PC-9 (cell line): ENCODE data around the gene TSPAN8.

ENCODE experiments used
- CTCF ChIP-seq: fragments of 200-600 bp; sonication (generic); conservative IDR thresholded peaks from 2 replicates; pipeline ENCODE4 v1.6.1; 2017; ENCODE audit warnings: mixed run types, antibody characterized with exemption, mild to moderate bottlenecking, moderate library complexity
- EZH2 ChIP-seq: fragments of 200-600 bp; sonication (generic); IDR thresholded peaks from 2 replicates; pipeline ENCODE4 v1.8.0; 2017; ENCODE audit warnings: antibody characterized with exemption, low read depth

GRCh38 chr12:71128191-71128788 is 29.5 kb downstream of the TSPAN8 start:
- no peak for TF ChIP-seq CTCF
- no peak for TF ChIP-seq EZH2
